IMR-90 (cell line): ENCODE data around the gene ABCG4. TPM values are rescaled to one million over a fixed set of nuclear protein-coding genes. Genes with fewer than 3 reads are reported as not detected.

Experiments
- ATAC-seq: fragments of 200-7000 bp; cut with Tn5 transposase; 2 replicates; pipeline ENCODE4 v1.9.1; 2020; ENCODE audit warnings: low read depth, mild to moderate bottlenecking, moderate library complexity
- BruUV-seq: library from RNA; stranded (reverse); fragments of 400-500 nt; replicated peaks from 2 replicates; lab custom pipeline; 2021; lab: Mats Ljungman, UMichigan
- CTCF ChIA-PET: fragments of 300-600 bp; formaldehyde crosslinking; extraction: SDS; loops from one replicate; lab custom pipeline; 2021; ENCODE audit warnings: antibody characterized with exemption; lab: Yijun Ruan, JAX
- POLR2A ChIA-PET: fragments of 300-600 bp; sonication (Branson Sonifier 250); formaldehyde crosslinking; loops from one replicate; lab custom pipeline; 2022; ENCODE audit warnings: antibody characterized with exemption; ENCODE audit not compliant: unreplicated experiment; lab: Charles Lee
- DNase-seq: peaks from one replicate; pipeline ENCODE4 v3.0.0; 2013
- H2AFZ ChIP-seq: replicated peaks from 2 replicates; pipeline ENCODE3; 2013; ENCODE audit warnings: low read length, mild to moderate bottlenecking; ENCODE audit not compliant: poor library complexity
- H2AK5ac ChIP-seq: 2 replicates; pipeline ENCODE4 v1.6.1; 2013; ENCODE audit warnings: low read depth, low read length, inconsistent platforms
- H2AK9ac ChIP-seq: replicated peaks from 2 replicates; pipeline ENCODE3; 2013; ENCODE audit warnings: mild to moderate bottlenecking, low read depth, low read length, moderate library complexity; ENCODE audit not compliant: poor library complexity
- H2BK120ac ChIP-seq: 2 replicates; pipeline ENCODE4 v1.6.1; 2013; ENCODE audit warnings: low read depth, low read length, inconsistent platforms
- H2BK15ac ChIP-seq: 3 replicates; pipeline ENCODE4 v1.6.1; 2013; ENCODE audit warnings: low read depth, low read length, inconsistent platforms
- H2BK20ac ChIP-seq: 2 replicates; pipeline ENCODE4 v1.6.1; 2013; ENCODE audit warnings: low read depth, mild to moderate bottlenecking, inconsistent platforms, low read length, moderate library complexity
- H2BK5ac ChIP-seq: 2 replicates; pipeline ENCODE4 v1.6.1; 2013; ENCODE audit warnings: mild to moderate bottlenecking, low read depth, low read length, inconsistent platforms; ENCODE audit not compliant: poor library complexity, severe bottlenecking
- H3K14ac ChIP-seq: replicated peaks from 2 replicates; pipeline ENCODE4 v1.6.1; 2013; ENCODE audit warnings: low read depth, low read length, inconsistent platforms
- H3K18ac ChIP-seq: 2 replicates; pipeline ENCODE4 v1.6.1; 2013; ENCODE audit warnings: low read depth, low read length, control low read depth
- H3K23ac ChIP-seq: 2 replicates; pipeline ENCODE4 v1.6.1; 2013; ENCODE audit warnings: low read depth, low read length, inconsistent platforms
- H3K27ac ChIP-seq: 2 replicates; pipeline ENCODE4 v1.5.1; 2013; ENCODE audit warnings: mild to moderate bottlenecking, control low read depth, low read length; ENCODE audit not compliant: insufficient read depth
- H3K27me3 ChIP-seq: 2 replicates; pipeline ENCODE4 v1.6.1; 2013; ENCODE audit warnings: low read length; ENCODE audit not compliant: control insufficient read depth, insufficient read depth
- H3K36me3 ChIP-seq: 2 replicates; pipeline ENCODE4 v1.6.1; 2013; ENCODE audit warnings: low read length, mixed read lengths; ENCODE audit not compliant: control insufficient read depth, insufficient read depth
- H3K4ac ChIP-seq: 2 replicates; pipeline ENCODE4 v1.6.1; 2013; ENCODE audit warnings: low read depth, low read length, inconsistent platforms
- H3K4me1 ChIP-seq: 2 replicates; pipeline ENCODE4 v1.6.1; 2013; ENCODE audit warnings: low read length, mixed read lengths; ENCODE audit not compliant: control insufficient read depth, insufficient read depth
- H3K4me2 ChIP-seq: 2 replicates; pipeline ENCODE4 v1.6.1; 2013; ENCODE audit warnings: low read depth, mild to moderate bottlenecking, control low read depth, low read length, moderate library complexity
- H3K4me3 ChIP-seq: 2 replicates; pipeline ENCODE4 v1.5.1; 2013; ENCODE audit warnings: low read depth, mild to moderate bottlenecking, control low read depth, low read length, moderate library complexity; ENCODE audit not compliant: insufficient read depth
- H3K56ac ChIP-seq: 2 replicates; pipeline ENCODE4 v1.6.1; 2013; ENCODE audit warnings: low read length, inconsistent platforms; ENCODE audit not compliant: insufficient read depth; ENCODE audit errors: extremely low read depth
- H3K79me1 ChIP-seq, 2 experiments: 2 replicates each; pipeline ENCODE4 v1.6.1; 2013; ENCODE audit warnings: low read length in 2 of 2, inconsistent platforms in 1 of 2, low read depth in 1 of 2
- H3K9ac ChIP-seq: 2 replicates; pipeline ENCODE4 v1.6.1; 2013; ENCODE audit warnings: low read depth, low read length, control low read depth
- H3K9me1 ChIP-seq: 2 replicates; pipeline ENCODE4 v1.6.1; 2013; ENCODE audit warnings: low read length, inconsistent platforms; ENCODE audit not compliant: insufficient read depth
- H3K9me3 ChIP-seq: 2 replicates; pipeline ENCODE4 v1.6.1; 2013; ENCODE audit warnings: low read length; ENCODE audit not compliant: control insufficient read depth, insufficient read depth
- H4K20me1 ChIP-seq: 2 replicates; pipeline ENCODE4 v1.6.1; 2013; ENCODE audit warnings: low read length, inconsistent platforms; ENCODE audit not compliant: insufficient read depth
- H4K5ac ChIP-seq: 2 replicates; pipeline ENCODE4 v1.6.1; 2013; ENCODE audit warnings: mild to moderate bottlenecking, low read depth, low read length, control low read depth
- H4K8ac ChIP-seq, 2 experiments: 2 replicates each; pipeline ENCODE4 v1.6.1; 2013; ENCODE audit warnings: low read depth in 2 of 2, low read length in 2 of 2, control low read depth in 1 of 2, inconsistent platforms in 1 of 2
- H4K91ac ChIP-seq: 2 replicates; pipeline ENCODE4 v1.6.1; 2013; ENCODE audit warnings: low read depth, low read length, inconsistent platforms; ENCODE audit not compliant: insufficient read depth
- BHLHE40 ChIP-seq: fragments of 150-350 bp; IDR thresholded peaks from 2 replicates; pipeline ENCODE4 v1.6.1; 2016; ENCODE audit warnings: mild to moderate bottlenecking, low read depth, low read length
- RAD21 ChIP-seq: IDR thresholded peaks from 2 replicates; pipeline ENCODE4 v1.6.1; 2012; ENCODE audit warnings: low read length, improper control_type of control experiment
- SMC3 ChIP-seq: fragments of 150-350 bp; IDR thresholded peaks from 2 replicates; pipeline ENCODE4 v1.6.1; 2016; ENCODE audit warnings: low read depth, mild to moderate bottlenecking, antibody characterized with exemption, low read length, moderate library complexity
- WGBS, 2 experiments: methylation state at CpG; one replicate each; pipeline versions ENCODE4 v1.1.5 to v1.1.7; 2013; ENCODE audit warnings: missing lambda C conversion rate in 2 of 2; ENCODE audit not compliant: insufficient read length in 1 of 2; ENCODE audit errors: extremely low coverage in 2 of 2; 5-methylcytosine and 5-hydroxymethylcytosine counted together
- dilution Hi-C: fragments of 300-500 bp; cut with HindIII; formaldehyde crosslinking; loops from one replicate; pipeline ENCODE4 v1.14.3; 2018; ENCODE audit warnings: low sequenced_read_pairs; ENCODE audit not compliant: unreplicated experiment
- in situ Hi-C: fragments of 300-500 bp; cut with MboI; formaldehyde crosslinking; loops from 3 replicates; pipeline ENCODE4 v1.14.3; 2019; ENCODE audit warnings: low sequenced_read_pairs, inconsistent platforms, mixed read lengths
- intact Hi-C: fragments of 100-400 bp; cut with micrococcal nuclease; formaldehyde crosslinking; loops from 2 replicates; pipeline ENCODE4 v1.10.0; 2022
- polyA plus RNA-seq, 3 experiments: library from polyadenylated mRNA; depleted of rRNA; stranded (reverse); fragments of >200 nt; gene quantifications; 2 replicates each; pipeline ENCODE4 v1.2.3, GENCODE V29; 2012; ENCODE audit warnings: low replicate concordance in 1 of 3
- total RNA-seq: library from RNA; depleted of rRNA; stranded (reverse); fragments of >200 nt; gene quantifications from 2 replicates; pipeline ENCODE4 v1.2.3, GENCODE V29; 2012
- TF ChIP-seq, protein P1 (sequence below): conservative IDR thresholded peaks from 2 replicates; pipeline ENCODE4 v1.5.1; 2012; ENCODE audit warnings: mild to moderate bottlenecking, low read depth, low read length, improper control_type of control experiment

ABCG4 gene
- total and polyA plus RNA-seq, 2 of the 4 experiments (the other 2 are of a cell fraction) = under 0.01 to 0.26 TPM

DNA sequence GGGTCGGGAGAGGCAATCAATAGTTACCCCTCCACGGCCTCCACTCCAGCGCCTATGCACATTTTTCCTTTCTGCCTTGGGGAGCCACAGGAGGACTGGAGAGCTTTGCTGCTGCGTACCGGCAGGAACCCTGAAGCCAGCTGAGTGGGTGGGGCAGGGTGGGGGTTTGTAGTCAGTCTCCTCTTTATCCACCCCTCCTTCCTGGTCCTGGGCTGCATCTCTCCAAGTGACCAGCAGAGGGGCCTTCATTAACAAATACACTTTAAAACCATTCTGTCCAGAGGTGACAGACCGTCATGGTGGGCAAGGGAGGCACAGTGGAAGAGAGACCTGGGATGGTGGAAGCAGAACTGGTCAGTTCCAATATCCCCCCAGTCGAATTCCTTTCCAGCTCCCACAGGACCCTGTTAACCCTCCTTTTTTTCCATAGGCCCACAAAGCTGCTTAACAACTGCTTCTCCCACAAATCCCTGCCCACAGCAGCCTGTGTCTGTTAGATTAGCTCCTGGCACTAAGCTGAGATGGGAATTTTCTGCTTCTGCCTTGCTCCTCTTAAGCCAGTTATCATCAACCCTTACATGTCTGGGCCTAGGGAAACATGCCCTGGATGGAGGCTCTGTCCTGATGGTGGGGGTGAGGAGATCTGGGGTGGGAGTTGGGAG is 3.9 kb upstream of the ABCG4 start:
- dilution Hi-C loops = no loop called here
- ATAC-seq = peak; percentile 90
- Histone ChIP-seq H2BK15ac (no peak overlapping the region), H2AK9ac (no peak overlapping the region), H3K4me3 (no peak overlapping the region), H4K5ac (no peak overlapping the region), H3K9me3 (no peaks in the 10 kb centered on the region), H3K56ac (no peak overlapping the region), H4K91ac (no peak overlapping the region), H2AK5ac (no peak overlapping the region), H3K4ac (no peak overlapping the region), H3K4me2 (no peak overlapping the region), H3K18ac (no peak overlapping the region), H3K36me3 (no peaks in the 10 kb centered on the region), H3K27me3 (peaks cover 24% of the 10 kb centered on the region), H3K4me1 (0 out of 2 replicates have a peak, but pooled peaks cover 2% of the 10 kb centered on the region), H3K9me1 (no peaks in the 10 kb centered on the region; the same call in 1 of the 2 replicates), H3K23ac (no peak overlapping the region), H4K20me1 (no peaks in the 10 kb centered on the region), H2BK20ac (no peak overlapping the region), H2AFZ (peak overlapping the region; percentile 64), H2BK120ac (no peak overlapping the region), H4K8ac (peak overlapping the region in 1 of 2 experiments; percentile 39; a peak in 1 of 4 replicates), H3K27ac (no peak overlapping the region), H3K14ac (no peak overlapping the region), H3K79me1 (no peaks in the 10 kb centered on the region), H3K9ac (no peak overlapping the region), H2BK5ac (no peak overlapping the region)
- BruUV-seq = no TSS peak
- intact Hi-C loops = loop anchor here (1.0 to 5.0 kb wide), 3 partner anchors 52 to 192 kb away; no protein-coding TSS in a partner anchor
- POLR2A ChIA-PET = interaction anchor here (0.5 kb wide), 1 partner anchor 50 kb away, joined by 3 read pairs; a partner anchor contains a TSS
- TF ChIP-seq BHLHE40 = no peak
- TF ChIP-seq, protein P1, sequence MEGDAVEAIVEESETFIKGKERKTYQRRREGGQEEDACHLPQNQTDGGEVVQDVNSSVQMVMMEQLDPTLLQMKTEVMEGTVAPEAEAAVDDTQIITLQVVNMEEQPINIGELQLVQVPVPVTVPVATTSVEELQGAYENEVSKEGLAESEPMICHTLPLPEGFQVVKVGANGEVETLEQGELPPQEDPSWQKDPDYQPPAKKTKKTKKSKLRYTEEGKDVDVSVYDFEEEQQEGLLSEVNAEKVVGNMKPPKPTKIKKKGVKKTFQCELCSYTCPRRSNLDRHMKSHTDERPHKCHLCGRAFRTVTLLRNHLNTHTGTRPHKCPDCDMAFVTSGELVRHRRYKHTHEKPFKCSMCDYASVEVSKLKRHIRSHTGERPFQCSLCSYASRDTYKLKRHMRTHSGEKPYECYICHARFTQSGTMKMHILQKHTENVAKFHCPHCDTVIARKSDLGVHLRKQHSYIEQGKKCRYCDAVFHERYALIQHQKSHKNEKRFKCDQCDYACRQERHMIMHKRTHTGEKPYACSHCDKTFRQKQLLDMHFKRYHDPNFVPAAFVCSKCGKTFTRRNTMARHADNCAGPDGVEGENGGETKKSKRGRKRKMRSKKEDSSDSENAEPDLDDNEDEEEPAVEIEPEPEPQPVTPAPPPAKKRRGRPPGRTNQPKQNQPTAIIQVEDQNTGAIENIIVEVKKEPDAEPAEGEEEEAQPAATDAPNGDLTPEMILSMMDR = peak; percentile 62
- TF ChIP-seq SMC3 = peak; percentile 62
- TF ChIP-seq RAD21 = peak; percentile 50
- WGBS, 2 experiments = 0% methylated on average over 1 of the region's 7 CpGs; no CpG with 5 or more reads in 1 of the 2 experiments
- in situ Hi-C loops = no loop called here
- peak; percentile 68 for DNase-seq
- CTCF ChIA-PET = interaction anchor here (0.7 to 1.2 kb wide), 9 partner anchors 11 to 193 kb away, joined by 3 to 6 read pairs (median 3); no protein-coding TSS in a partner anchor
